NT2/D1 (cell line): Measurements from ENCODE around the gene FBRSL1.

Experiments used
- DNase-seq: peaks from one replicate; pipeline ENCODE4 v3.0.0-alpha.2; 2011; ENCODE audit warnings: low read depth, low spot score
- H3K27me3 ChIP-seq: 2 replicates; pipeline ENCODE4 v1.6.0; 2011; ENCODE audit warnings: mild to moderate bottlenecking; ENCODE audit not compliant: insufficient read length, insufficient read depth
- H3K36me3 ChIP-seq: 2 replicates; pipeline ENCODE4 v1.6.1; 2011; ENCODE audit warnings: mild to moderate bottlenecking, low read length, mixed read lengths; ENCODE audit not compliant: insufficient read depth, insufficient read length
- H3K4me1 ChIP-seq: 2 replicates; pipeline ENCODE4 v1.5.1; 2011; ENCODE audit not compliant: insufficient read depth, insufficient read length
- H3K4me3 ChIP-seq: 2 replicates; pipeline ENCODE4 v1.5.1; 2011; ENCODE audit warnings: low read depth; ENCODE audit not compliant: insufficient read length
- H3K9ac ChIP-seq: 2 replicates; pipeline ENCODE4 v1.6.0; 2011; ENCODE audit warnings: low read depth; ENCODE audit not compliant: insufficient read length
- H3K9me3 ChIP-seq: 2 replicates; pipeline ENCODE4 v1.5.1; 2011; ENCODE audit warnings: mild to moderate bottlenecking, low read length; ENCODE audit not compliant: insufficient read depth
- SUZ12 ChIP-seq: IDR thresholded peaks from 2 replicates; pipeline ENCODE4 v1.6.1; 2011; ENCODE audit not compliant: insufficient read length, insufficient read depth; ENCODE audit errors: extremely low read depth
- YY1 ChIP-seq: IDR thresholded peaks from 2 replicates; pipeline ENCODE4 v1.6.1; 2011; ENCODE audit not compliant: insufficient read length, insufficient read depth
- ZNF274 ChIP-seq: IDR thresholded peaks from 2 replicates; pipeline ENCODE4 v1.6.1; 2011; ENCODE audit warnings: mild to moderate bottlenecking, low read depth, low read length

The FBRSL1 gene

DNA sequence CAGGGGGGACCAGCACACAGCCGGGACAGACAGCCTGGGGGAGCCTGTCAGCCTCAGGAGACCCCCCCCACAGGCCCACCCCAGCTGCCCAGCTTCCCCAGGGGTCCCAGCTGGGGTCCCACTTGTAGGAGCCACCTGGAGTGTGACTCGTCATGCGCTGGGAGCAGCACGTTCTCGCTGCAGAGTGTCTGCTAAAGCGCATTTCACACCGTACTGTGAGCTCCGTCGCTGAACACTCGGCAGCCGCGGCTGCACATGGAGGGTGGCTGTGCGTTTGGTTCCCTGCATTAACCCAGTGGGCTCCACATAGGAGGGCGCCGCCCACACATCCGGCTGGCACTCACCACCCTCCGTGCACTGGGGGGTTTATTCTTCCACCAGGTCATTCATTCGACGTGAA is 56.7 kb downstream of the FBRSL1 start:
- peaks cover 99% of the 10 kb centered on the region for H3K27me3 ChIP-seq
- H3K4me1 ChIP-seq, result peaks cover 20% of the 10 kb centered on the region
- TF ChIP-seq YY1, result no peak
- TF ChIP-seq ZNF274, result no peak
- TF ChIP-seq SUZ12, result no peak
- peaks cover 5% of the 10 kb centered on the region for H3K36me3 ChIP-seq
- no peak overlapping the region for H3K4me3 ChIP-seq
- H3K9ac ChIP-seq, result no peak overlapping the region
- DNase-seq, result no peak
- no peaks in the 10 kb centered on the region for H3K9me3 ChIP-seq

DNA sequence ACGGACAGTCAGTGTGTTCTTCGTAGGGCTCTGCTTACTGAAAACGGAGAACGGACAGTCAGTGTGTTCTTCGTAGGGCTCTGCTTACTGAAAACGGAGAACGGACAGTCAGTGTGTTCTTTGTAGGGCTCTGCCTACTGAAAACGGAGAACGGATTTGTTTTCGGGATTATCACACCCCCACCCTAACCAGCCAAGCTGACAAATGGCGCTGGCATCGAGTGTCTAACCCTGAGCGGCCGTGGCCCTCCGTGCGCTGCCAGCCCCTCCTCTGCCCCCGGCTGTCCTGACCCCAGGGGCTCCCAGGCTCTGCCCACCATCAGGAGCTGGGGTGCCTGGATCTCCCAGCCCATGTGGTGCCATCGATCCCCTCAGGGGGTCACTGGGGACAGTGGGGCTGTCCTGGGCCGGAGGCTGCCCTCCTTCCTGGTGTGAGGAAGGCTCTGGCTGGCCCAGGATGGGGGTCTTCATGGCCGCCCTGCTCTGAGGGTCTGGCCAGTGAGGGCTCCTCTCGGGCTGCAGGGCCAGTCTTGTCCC is 57.3 kb downstream of the FBRSL1 start:
- Histone ChIP-seq H3K36me3 (peaks cover 5% of the 10 kb centered on the region), H3K4me3 (no peak overlapping the region), H3K9me3 (no peaks in the 10 kb centered on the region), H3K4me1 (peaks cover 20% of the 10 kb centered on the region), H3K9ac (peak overlapping the region; percentile 21), H3K27me3 (peaks cover 99% of the 10 kb centered on the region)
- TF ChIP-seq SUZ12, result no peak
- no peak for TF ChIP-seq YY1
- no peak for TF ChIP-seq ZNF274
- no peak for DNase-seq

DNA sequence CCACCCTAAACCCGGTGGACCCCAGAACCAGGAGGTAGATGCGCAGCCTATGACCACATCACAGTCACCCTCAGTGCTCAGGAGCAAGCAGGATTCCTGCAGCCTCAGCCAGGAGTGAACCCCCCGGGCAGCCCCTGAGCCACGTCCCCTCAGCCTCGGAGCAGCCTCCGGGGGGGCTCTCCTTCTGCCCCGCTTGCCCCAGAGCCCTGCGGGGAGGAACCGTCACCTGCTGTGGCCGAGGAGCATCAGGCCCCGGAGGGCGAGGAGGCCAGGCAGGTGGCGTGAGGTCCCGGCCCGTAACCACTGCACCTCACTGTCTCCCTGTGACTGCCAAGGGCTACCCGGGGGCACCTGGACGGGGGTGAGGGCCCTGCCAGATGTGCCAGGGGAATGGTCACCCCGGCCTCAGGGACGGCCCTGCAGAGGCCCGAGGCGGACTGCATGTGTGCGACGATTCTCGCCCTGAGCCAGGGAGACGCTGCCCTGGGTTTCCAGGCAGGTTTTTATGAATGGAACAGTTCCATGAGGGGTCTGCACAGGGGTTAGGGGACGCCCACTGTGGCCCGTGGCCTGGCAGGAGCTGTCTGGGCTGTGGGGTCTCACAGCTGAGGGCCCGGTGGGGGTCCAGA is 58.6 kb downstream of the FBRSL1 start:
- TF ChIP-seq SUZ12 (no peak), ZNF274 (no peak), YY1 (no peak)
- H3K4me3 ChIP-seq, result no peak overlapping the region
- DNase-seq, result no peak
- H3K4me1 ChIP-seq, result peaks cover 20% of the 10 kb centered on the region
- H3K9me3 ChIP-seq, result no peaks in the 10 kb centered on the region
- H3K36me3 ChIP-seq, result peaks cover 5% of the 10 kb centered on the region
- peaks cover 94% of the 10 kb centered on the region for H3K27me3 ChIP-seq
- no peak overlapping the region for H3K9ac ChIP-seq

DNA sequence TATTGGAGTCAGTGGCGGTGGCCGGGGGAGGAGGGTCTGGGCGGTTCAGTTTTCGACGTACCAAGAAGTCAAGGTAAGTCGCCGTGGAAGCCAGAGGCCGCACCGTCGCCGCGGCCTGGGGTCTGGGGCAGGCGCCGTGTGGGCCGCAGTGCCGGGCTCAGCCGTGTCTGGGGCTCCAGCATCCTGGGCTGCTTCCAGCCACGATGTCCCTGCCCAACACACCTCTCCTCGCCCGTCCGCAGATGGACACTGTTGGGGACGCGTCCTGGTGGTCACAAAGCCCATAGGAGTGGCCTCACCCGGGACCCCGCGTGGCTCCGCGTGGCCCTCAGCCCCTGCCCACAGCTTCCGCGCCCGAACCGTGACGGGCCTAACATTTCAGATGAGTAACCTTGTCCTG is 59.1 kb downstream of the FBRSL1 start:
- Histone ChIP-seq H3K36me3 (peaks cover 5% of the 10 kb centered on the region), H3K4me1 (peaks cover 20% of the 10 kb centered on the region), H3K27me3 (peaks cover 94% of the 10 kb centered on the region), H3K4me3 (no peak overlapping the region), H3K9me3 (no peaks in the 10 kb centered on the region), H3K9ac (no peak overlapping the region)
- no peak for TF ChIP-seq YY1
- no peak for TF ChIP-seq ZNF274
- TF ChIP-seq SUZ12, result no peak
- no peak for DNase-seq

DNA sequence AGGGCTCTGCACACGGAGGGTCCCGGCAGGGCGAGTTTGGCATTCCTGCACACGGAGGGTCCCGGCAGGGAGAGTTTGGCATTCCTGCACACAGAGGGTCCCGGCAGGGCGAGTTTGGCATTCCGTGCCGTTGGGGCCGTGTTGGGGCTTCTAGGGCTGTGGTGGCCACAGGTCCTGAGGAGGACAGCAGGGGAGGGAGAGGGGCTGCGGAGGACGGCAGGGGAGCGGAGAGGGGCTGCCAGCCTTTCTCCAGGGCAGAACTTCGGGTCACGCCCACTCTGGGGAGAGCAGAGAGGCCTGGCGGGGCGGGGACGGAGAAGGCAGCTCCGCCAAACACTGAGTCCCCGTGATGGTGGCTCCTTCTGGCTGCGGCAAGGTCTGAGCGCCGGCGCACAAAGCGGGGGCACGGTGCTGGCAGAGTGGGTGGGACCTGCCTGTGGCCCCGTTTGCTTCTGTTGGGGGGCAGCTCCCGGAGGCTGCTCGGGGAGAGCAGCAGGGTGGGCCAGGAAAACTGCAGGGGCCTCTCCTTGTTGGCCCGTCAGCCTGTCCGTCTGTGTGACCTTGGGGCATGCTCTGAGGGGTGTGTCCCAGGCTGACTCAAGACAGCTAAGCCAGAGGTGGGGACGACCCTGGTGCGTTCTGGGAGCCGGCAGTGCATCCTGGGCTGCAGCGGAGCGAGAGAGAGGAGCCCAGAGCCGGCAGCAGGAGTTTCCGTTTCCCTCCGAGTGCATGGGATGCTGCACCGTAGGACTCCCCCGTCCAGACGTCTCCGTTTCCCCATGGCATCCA is 60.3 kb downstream of the FBRSL1 start:
- peaks cover 5% of the 10 kb centered on the region for H3K36me3 ChIP-seq
- peak overlapping the region; percentile 70 for H3K9ac ChIP-seq
- no peaks in the 10 kb centered on the region for H3K9me3 ChIP-seq
- peaks cover 20% of the 10 kb centered on the region for H3K4me1 ChIP-seq
- peaks cover 84% of the 10 kb centered on the region for H3K27me3 ChIP-seq
- H3K4me3 ChIP-seq, result peak overlapping the region; percentile 43
- TF ChIP-seq YY1 (no peak), SUZ12 (no peak), ZNF274 (no peak)
- no peak for DNase-seq

DNA sequence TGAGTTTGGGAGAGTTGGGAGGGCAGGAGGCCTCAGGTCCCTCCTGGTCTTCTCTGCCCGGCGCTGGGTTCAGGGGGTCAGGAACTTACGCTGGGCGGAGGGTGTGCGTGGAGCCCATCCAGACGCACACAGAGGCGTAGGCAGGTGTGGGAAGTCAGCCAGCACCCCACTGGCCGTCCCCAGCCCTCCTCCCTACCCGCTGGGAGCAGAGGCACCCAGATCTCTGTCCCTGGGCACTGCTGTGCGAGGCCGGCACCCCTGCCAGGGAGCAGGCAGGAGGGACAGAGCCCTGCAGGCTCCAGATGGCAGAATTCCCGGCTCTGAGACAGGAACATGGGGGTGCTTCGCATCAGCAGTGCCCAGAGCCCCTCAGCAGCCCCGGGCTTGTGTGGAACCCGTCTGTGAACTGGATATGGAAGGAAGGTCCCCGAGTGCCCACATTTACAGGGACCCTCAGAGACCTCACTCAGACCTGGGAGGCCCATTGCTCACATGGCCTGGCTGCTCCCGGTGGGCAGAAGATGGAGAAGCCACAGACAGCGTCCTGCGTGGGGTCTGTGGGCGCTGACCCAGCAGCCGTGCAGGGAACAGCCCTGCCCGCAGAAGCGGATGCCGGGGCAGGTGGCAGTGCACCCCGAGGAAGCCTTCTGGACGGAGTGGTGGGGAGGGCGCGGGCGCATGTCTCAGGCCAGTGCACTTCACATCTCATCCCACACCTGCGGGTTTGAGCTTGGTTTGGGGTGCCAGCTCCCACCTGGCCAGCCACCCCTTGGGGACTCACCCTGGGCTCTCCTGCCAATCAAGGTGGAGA is 61.1 kb downstream of the FBRSL1 start:
- Histone ChIP-seq H3K27me3 (peaks cover 82% of the 10 kb centered on the region), H3K36me3 (peaks cover 5% of the 10 kb centered on the region), H3K4me3 (peak overlapping the region; percentile 12), H3K9me3 (no peaks in the 10 kb centered on the region), H3K9ac (peak overlapping the region; percentile 70), H3K4me1 (peaks cover 14% of the 10 kb centered on the region)
- DNase-seq, result no peak
- TF ChIP-seq ZNF274 (no peak), SUZ12 (no peak), YY1 (no peak)

DNA sequence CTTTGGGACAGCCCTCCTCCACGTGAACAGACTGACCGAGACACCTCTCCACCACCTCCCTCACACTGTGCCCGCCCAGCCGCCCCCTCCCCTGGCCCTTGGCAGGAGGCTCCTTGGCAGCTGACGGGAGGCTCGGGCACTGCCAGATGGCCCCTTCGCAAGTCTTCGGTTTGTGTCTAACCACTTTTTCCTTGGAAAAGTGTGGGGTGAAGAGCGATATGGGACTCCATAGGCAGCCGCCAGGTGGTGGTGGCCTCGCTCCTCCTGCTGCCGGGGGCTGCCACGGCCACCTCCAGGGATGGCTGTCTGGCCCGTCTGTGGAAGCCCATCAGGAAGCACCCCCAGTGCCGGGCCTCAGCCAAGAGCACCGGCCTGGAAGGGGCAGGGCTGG is 61.7 kb downstream of the FBRSL1 start:
- no peak overlapping the region for H3K4me3 ChIP-seq
- no peak for DNase-seq
- H3K27me3 ChIP-seq, result peaks cover 80% of the 10 kb centered on the region
- H3K36me3 ChIP-seq, result peaks cover 5% of the 10 kb centered on the region
- no peak for TF ChIP-seq SUZ12
- no peak for TF ChIP-seq YY1
- no peak for TF ChIP-seq ZNF274
- H3K9me3 ChIP-seq, result no peaks in the 10 kb centered on the region
- no peak overlapping the region for H3K9ac ChIP-seq
- peaks cover 12% of the 10 kb centered on the region for H3K4me1 ChIP-seq
